Activated naive CD8-positive, alpha-beta T cell treated with anti-CD3 and anti-CD28 coated beads, Interleukin-2, amount 50 U/mL, for 16 hours (primary cell): ENCODE data around the gene TAS2R42.

Experiments
- DNase-seq: peaks from one replicate; pipeline ENCODE4 v3.0.0-alpha.2; 2020; ENCODE audit warnings: low read depth, low spot score

TAS2R42 gene

GRCh38 chr12:11186837-11187236 is at the start of gene TAS2R42:
TAS2R42 (minus strand) TSS chr12:11186937; CDS start chr12:11186937, 0 bp downstream.
- DNase-seq: no peak

- no peak for DNase-seq
These were observed 46.8 kb upstream of the TAS2R42 start for GRCh38 chr12:11233532-11233931.

DNA sequence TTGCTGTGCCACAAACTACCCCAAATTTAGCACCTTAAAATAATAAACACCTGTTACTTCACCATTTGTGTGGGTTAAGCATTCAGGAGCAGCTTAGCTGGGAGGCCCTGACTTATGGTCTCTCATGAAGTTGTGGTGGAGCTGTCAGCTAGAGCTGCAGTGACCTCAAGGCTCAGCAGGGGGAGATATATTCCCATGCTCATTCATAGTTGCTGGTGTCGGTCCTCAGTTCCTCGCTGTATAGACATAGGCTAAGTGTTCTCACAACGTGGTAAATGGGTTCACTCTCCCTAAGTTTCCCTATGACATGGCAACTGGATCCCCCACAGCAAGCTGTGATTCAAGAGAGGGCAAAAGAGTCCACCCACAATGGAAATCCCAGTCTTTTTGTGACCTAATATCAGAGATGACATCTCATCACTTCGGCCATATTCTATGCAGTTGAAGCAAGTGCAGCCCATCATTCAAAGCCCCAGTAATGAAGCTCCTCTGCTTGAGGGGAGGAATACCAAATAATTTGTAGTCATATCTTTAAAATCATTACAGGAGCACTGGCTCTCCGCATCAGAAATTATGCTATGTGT is 41.7 kb upstream of the TAS2R42 start:
- DNase-seq: no peak

DNA sequence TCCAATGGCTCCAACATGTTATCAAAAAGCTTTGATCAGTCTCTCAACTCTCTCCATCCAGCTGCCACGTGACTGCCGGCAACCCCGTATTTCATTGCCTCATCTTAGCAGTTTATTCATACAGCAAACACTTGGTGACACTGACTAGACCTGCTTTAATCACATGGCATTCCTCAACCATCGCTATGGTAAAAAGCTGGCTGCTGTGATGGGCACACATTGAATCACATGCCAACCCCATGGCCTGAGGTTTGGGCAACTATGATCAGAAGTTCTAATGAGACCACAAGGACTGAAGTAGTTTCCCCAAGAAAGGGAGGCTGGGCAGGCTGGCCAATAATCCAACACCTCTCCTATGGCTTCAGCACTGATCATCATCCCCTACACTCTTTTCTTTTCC is 40.6 kb upstream of the TAS2R42 start:
- DNase-seq: no peak

GRCh38 chr12:11209113-11209512 is 22.4 kb upstream of the TAS2R42 start:
- DNase-seq: no peak

DNA sequence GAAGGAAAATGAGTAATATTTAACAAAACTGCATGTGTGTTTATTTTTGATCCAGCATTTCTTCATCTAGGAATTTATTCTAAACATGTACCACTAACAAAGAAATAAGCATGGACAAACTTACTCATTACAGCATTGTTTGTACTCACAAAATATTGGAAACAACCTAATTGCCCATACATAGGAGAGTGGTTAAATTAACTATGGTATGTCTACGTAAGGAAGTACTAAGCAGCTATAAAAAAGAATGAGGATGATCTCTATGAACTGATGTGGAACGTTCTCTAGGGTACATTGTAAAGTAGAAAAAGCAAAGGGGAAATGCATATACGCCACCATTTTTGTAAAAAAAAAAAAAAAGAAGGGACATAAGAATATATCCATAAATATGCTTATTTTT is 17.4 kb upstream of the TAS2R42 start:
- DNase-seq: no peak

- no peak for DNase-seq
These were observed 16.1 kb upstream of the TAS2R42 start for GRCh38 chr12:11202811-11203210.

DNA sequence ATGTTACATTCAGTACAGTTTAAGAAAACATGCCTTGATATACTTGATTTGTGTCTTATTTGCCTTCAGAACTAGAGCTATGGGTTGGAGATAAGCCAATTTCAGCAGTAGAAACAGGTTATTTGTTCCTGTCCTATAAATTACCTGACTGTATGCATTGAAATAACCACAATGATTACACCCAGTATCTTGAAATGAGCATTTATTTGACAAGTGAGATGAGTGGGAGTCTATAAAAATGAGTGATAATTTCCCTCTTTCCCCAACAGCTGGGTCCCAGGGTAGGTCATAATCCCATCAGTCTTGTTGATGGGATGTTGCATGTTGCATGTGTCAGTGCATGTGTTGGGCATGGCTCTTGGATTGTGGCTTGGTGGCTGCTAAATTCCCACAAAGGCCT is 3.7 kb downstream of the TAS2R42 start:
- DNase-seq: no peak

DNA sequence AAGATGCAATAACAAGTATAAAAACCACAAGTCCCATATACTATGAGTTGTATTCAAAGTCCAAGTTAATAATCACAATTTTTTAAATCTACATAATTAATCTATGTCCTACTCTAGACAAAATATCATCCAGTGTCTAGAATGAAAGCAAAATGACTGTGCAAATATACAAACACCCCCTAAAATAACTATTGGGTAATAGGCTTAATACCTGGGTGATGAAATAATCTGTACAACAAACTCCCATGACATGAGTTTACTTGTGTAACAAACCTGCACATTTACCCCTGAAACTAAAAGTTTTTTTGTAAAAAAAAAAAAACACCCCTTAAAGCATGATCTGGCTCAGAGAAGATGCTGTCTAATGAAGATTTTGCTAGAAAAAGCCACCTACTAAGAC is 4.2 kb downstream of the TAS2R42 start:
- DNase-seq: no peak

GRCh38 chr12:11178250-11178649 is 8.5 kb downstream of the TAS2R42 start:
- no peak for DNase-seq

DNA sequence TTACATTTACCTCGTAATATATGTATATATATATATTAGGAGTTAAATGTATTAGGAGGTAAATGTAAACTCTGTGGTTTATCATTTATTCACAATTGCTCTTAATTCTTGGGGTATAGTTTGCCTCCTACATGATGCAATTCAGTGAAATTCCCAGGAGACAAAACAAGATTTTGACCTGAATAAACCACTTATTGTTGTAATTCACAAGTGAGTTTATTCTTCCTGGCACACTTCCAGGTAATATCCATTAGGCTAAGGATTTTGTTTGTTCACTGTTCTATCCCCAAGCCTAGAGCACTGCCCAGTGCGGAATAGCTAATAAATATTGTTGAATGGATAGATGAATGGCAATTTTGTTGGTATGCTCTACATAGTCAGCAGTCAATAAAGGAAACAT is 12.7 kb downstream of the TAS2R42 start:
- DNase-seq: no peak

DNA sequence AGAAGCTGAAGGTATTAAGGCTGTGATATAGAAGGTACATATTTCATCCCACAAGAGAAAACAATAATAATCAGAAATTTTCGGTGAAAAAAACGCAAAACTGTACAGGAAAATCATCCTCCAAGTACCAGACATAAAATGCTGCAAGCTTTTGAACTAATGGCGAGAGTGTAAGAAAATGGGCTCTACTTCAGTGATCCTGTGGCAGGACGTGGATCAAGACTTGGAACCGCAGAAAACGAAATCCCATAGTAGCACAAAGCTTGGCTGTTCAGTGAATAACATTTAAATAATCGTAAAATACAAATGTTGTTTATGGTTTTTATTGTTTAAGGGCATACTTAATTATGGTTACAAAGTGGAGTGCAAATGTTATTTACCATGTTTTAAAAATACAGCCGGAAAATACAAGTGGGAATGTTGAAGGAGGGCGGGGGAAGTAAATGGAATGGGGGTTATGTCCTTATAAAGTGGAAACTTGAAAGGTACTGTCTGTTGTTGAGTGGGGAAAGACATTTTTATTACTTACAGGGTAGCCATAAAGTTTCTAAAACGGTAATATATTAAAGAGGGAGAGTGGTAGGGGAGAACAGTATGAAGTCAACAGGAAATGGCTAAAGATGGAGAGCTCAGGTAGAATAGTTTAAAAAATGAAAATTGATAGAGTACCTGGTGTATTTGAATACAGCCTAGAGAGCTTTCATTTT is 14.6 kb downstream of the TAS2R42 start:
- no peak for DNase-seq

GRCh38 chr12:11171145-11171968 is 15.4 kb downstream of the TAS2R42 start, which contains the start of gene SMIM10L1:
SMIM10L1 (plus strand) TSS chr12:11171194; CDS start chr12:11171357, 163 bp downstream.
- peak; percentile 74 for DNase-seq

DNA sequence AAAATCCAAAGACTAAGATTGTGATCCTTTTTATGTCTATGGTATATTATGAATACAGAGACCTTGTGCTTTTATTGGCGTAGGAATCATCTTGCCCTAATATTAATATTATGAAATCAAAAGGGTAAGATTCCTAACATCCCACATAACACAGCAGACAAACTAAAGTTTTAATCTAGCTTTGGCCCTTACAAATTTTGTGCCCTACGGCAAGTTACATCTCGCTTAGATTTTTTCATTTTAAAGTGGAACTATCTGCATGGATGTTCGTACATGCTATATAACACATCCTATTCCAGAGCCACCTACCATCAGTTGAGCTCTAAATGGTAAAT is 16.0 kb downstream of the TAS2R42 start:
- no peak for DNase-seq

- no peak for DNase-seq
These were observed 20.4 kb downstream of the TAS2R42 start for GRCh38 chr12:11166300-11166699.

DNA sequence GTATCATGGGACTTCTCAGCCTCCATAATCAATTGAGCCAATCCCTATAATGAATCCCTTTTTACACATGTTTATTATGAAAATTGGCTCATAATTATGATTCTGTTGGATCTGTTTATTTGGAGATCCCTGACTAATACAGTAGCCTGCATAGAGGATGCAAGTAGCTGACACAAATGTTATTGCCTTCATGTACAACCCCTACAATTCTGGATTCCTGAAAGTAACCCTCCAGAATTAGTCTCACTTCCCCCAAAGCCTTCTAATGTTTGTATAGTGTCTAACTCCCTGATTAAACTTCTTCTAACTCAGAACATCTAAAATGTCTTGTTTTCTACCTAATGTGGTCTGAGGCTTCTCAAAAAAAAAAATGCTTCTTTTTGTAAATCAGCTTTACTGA is 22.4 kb downstream of the TAS2R42 start:
- DNase-seq: no peak

DNA sequence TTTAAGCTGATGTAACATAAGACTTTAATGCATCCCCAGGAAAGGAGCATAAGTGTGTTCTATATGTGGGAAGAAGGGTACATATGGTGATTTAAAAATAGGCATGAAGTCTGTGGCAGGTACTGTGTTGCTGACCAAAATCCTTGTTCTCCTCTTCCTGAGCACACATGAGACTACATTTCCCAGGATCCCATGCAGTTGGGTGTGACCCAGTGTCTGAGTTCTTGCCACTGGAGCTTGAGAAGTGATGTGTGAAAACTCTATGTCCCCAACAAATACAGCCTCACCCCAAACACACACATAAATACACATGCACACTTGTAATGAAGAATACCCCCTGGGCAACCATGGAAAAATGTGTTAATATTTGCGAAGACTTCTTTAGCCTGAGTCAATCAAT is 24.2 kb downstream of the TAS2R42 start:
- DNase-seq: no peak

DNA sequence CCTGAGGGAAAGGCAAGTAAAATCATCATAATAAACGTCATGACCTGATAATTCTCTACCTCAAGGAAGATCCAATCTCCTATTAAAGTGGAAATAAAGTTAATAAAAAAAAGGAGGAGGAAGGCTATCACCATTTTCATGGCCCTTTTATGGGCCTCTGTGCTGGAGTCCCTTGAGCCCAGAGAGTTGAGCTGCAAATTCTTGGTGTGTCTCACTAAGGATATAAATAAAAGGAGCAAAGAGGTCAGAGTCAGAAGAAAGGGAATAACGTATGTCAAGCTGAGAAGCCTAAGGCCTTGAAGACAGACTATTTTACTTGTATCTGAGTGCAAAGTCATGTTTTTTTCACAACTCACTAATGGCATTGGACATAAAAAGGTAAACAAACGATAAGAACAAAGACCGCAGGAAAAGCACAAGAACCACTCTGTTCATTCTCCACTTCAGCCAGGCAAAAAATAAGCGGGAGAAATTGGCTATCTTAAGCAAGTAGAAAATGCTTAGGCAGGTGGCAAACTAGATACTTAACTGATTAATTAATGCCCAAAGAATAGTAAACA is 27.8 kb downstream of the TAS2R42 start:
- DNase-seq: no peak

GRCh38 chr12:11154400-11154925 is 32.3 kb downstream of the TAS2R42 start:
- DNase-seq: no peak

GRCh38 chr12:11152725-11153124 is 34.0 kb downstream of the TAS2R42 start:
- no peak for DNase-seq

- DNase-seq: no peak
These were observed 35.9 kb downstream of the TAS2R42 start for GRCh38 chr12:11150832-11151231.

DNA sequence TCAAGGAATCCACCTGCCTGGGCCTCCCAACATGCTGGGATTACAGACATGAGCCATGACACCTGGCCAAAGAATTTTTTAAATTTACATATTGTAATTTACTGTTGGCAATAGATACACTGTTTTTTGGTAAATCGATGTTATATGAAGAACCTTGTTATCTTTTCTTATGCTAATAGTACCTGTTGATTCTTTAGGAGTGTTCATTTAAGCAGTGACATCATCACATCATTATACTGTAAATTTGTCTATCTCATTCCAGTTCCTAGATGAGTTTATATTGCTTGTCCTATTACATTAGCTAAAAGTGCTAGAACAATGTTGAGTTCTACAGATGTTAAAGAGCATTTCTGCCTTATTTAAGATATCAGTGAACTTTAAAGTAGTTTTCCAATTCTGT is 39.3 kb downstream of the TAS2R42 start:
- DNase-seq: no peak
